HG02885 (cell line): ENCODE data around the gene CTNNA2.

Source experiments
- ATAC-seq: cut with Tn5 transposase; IDR thresholded peaks from one replicate; pipeline ENCODE4 v1.9.1; 2021; ENCODE audit warnings: mild to moderate bottlenecking; ENCODE audit not compliant: unreplicated experiment, poor library complexity

CTNNA2 gene

GRCh38 chr2:79512442-79513401 lies at the start of gene CTNNA2:
Gene CTNNA2 (plus strand): TSS chr2:79513051.
- ATAC-seq, result no peak

- ATAC-seq, result no peak
These were observed 25.5 kb upstream of the CTNNA2 start for GRCh38 chr2:79487399-79487798.

GRCh38 chr2:79511320-79511951 lies 1.4 kb upstream of the CTNNA2 start:
- no peak for ATAC-seq

- no peak for ATAC-seq
These were observed 860 bp downstream of the CTNNA2 start for GRCh38 chr2:79513711-79514110.

- no peak for ATAC-seq
These were observed 16.8 kb downstream of the CTNNA2 start for GRCh38 chr2:79529636-79530035.

GRCh38 chr2:79530443-79530842 lies 17.6 kb downstream of the CTNNA2 start:
- no peak for ATAC-seq

GRCh38 chr2:79547568-79547967 lies 34.7 kb downstream of the CTNNA2 start:
- no peak for ATAC-seq

GRCh38 chr2:79552653-79553052 lies 39.8 kb downstream of the CTNNA2 start:
- no peak for ATAC-seq

GRCh38 chr2:79554899-79555298 lies 42.0 kb downstream of the CTNNA2 start:
- no peak for ATAC-seq

- ATAC-seq, result no peak
These were observed 51.2 kb downstream of the CTNNA2 start for GRCh38 chr2:79564065-79564464.

GRCh38 chr2:79569048-79569447 lies 56.2 kb downstream of the CTNNA2 start:
- ATAC-seq, result no peak

- ATAC-seq, result no peak
These were observed 61.2 kb downstream of the CTNNA2 start for GRCh38 chr2:79573895-79574674.

GRCh38 chr2:79576451-79576850 lies 63.6 kb downstream of the CTNNA2 start:
- ATAC-seq, result no peak

- ATAC-seq, result no peak
These were observed 66.1 kb downstream of the CTNNA2 start for GRCh38 chr2:79578952-79579351.

GRCh38 chr2:79580175-79580574 lies 67.3 kb downstream of the CTNNA2 start:
- ATAC-seq, result no peak

GRCh38 chr2:79585701-79586433 lies 73.0 kb downstream of the CTNNA2 start:
- no peak for ATAC-seq

GRCh38 chr2:79591281-79591680 lies 78.4 kb downstream of the CTNNA2 start:
- no peak for ATAC-seq

GRCh38 chr2:79593237-79593867 lies 80.5 kb downstream of the CTNNA2 start:
- no peak for ATAC-seq

GRCh38 chr2:79596403-79596802 lies 83.6 kb downstream of the CTNNA2 start:
- no peak for ATAC-seq

GRCh38 chr2:79604748-79605147 lies 91.9 kb downstream of the CTNNA2 start:
- ATAC-seq, result no peak
